Subcutaneous abdominal adipose tissue (tissue), 5 donors: ENCODE measurements around the gene SP4.

ENCODE experiments used
- H3K27ac ChIP-seq: one replicate; pipeline ENCODE4 v1.7.0; 2013; ENCODE audit warnings: low read depth, mild to moderate bottlenecking, inconsistent platforms, low read length, moderate library complexity
- H3K27me3 ChIP-seq, 5 donors: one replicate each; pipeline ENCODE4 v1.7.0; 2013; ENCODE audit warnings: low read length in 5 of 5, inconsistent platforms in 1 of 5; ENCODE audit not compliant: control insufficient read depth in 5 of 5, insufficient read depth in 4 of 5
- H3K36me3 ChIP-seq, 5 donors: one replicate each; pipeline ENCODE4 v1.7.0; 2013; ENCODE audit warnings: low read length in 5 of 5; ENCODE audit not compliant: control insufficient read depth in 5 of 5, insufficient read depth in 5 of 5
- H3K4me1 ChIP-seq, 5 donors: one replicate each; pipeline ENCODE4 v1.7.0; 2013; ENCODE audit warnings: low read length in 5 of 5, mild to moderate bottlenecking in 3 of 5, moderate library complexity in 1 of 5; ENCODE audit not compliant: control insufficient read depth in 5 of 5, insufficient read depth in 5 of 5
- H3K4me3 ChIP-seq, 5 donors: one replicate each; pipeline ENCODE4 v1.7.0; 2013; ENCODE audit warnings: low read length in 5 of 5, low read depth in 1 of 5
- H3K9ac ChIP-seq, 5 donors: one replicate each; pipeline ENCODE4 v1.7.0; 2013; ENCODE audit warnings: low read length in 5 of 5, mild to moderate bottlenecking in 4 of 5, moderate library complexity in 3 of 5
- H3K9me3 ChIP-seq, 5 donors: one replicate each; pipeline ENCODE4 v1.7.0; 2013; ENCODE audit warnings: low read length in 5 of 5; ENCODE audit not compliant: control insufficient read depth in 5 of 5
- donor health status: healthy.
- donor health status: healthy.
- donor health status: healthy.
- donor health status: healthy.
- donor health status: healthy.

The SP4 gene

DNA sequence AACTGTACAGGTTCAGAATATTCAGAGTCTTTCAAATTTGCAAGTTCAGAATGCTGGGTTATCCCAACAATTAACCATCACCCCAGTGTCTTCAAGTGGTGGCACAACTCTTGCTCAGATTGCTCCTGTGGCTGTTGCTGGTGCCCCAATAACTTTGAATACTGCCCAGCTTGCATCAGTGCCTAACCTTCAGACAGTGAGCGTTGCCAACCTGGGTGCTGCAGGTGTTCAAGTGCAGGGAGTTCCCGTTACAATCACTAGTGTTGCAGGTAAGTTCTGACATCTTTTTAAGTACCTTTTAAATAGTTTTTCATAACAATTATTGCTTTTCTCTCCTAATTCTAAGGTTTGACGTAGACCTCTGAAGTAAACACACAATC is 2.7 kb downstream of the SP4 start:
- Histone ChIP-seq H3K27ac (no peak overlapping the region), H3K4me1 (peaks cover 3 to 24% (median 15%) of the 10 kb centered on the region in 5 donors), H3K27me3 (no peaks in the 10 kb centered on the region), H3K36me3 (peaks cover 0 to 4% (median 0%) of the 10 kb centered on the region in 5 donors), H3K9me3 (no peaks in the 10 kb centered on the region), H3K4me3 (no peak overlapping the region), H3K9ac (no peak overlapping the region)

DNA sequence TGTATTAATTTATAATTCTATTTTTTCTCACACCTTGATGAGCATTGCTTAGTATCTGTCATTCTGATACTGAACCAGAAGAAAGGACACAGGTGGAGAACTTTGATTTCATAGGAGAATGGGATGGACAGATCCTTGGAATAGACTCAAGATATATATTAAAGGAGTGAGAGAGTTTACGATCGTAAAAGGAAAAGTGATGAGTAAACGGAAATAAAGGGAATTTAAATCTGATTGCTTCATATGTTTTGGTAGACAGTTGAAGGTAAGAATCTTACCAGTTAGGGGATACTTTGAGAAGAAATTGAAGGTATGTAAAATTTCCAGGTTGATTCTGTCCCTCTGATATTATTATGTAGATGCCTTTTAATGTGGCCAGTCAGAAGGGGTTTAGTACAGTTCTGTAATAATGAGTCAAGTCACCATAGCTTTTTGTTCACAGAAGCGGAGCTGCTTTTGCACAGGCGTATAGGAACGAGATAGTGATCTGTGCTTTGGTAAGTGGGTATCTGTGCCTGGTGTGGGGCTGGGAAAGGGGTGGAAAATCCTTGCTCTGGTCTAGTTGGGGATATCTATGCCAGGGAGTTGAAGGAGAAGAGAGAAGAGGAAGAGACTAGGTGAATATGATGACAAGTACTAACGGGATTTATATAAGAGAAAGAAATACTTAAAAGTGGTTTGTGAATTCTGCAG is 15.4 kb downstream of the SP4 start:
- no peaks in the 10 kb centered on the region for H3K4me1 ChIP-seq
- no peak overlapping the region for H3K4me3 ChIP-seq
- no peak overlapping the region for H3K27ac ChIP-seq
- peaks cover 0 to 5% (median 0%) of the 10 kb centered on the region in 5 donors for H3K36me3 ChIP-seq
- H3K9ac ChIP-seq = no peak overlapping the region
- no peaks in the 10 kb centered on the region for H3K27me3 ChIP-seq
- no peaks in the 10 kb centered on the region for H3K9me3 ChIP-seq

- Histone ChIP-seq H3K4me1 (no peaks in the 10 kb centered on the region), H3K27me3 (no peaks in the 10 kb centered on the region), H3K36me3 (no peaks in the 10 kb centered on the region), H3K9me3 (peaks cover 0 to 11% (median 6%) of the 10 kb centered on the region in 5 donors), H3K9ac (no peak overlapping the region), H3K4me3 (no peak overlapping the region), H3K27ac (no peak overlapping the region)
Measured at GRCh38 chr7:21448974-21449373, 21.1 kb downstream of the SP4 start.

DNA sequence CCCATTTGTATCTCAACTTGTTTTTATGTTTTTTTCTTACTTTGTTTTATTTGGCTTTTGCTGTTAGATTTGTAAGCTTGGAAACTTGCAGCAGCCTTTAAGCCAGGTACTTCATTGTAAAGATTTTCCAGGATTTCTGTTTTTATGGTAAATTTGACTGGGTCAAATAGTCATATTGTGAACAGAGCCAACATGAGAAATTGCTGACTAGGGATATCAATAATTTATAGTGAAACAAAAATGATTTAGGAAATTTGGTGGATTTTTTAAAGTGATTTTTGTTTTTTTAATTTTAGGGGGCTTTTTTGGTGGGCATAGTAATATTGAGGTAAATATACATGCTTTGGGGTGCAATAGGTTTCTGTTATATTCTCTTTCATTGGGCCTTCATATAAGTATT is 22.2 kb downstream of the SP4 start:
- Histone ChIP-seq H3K27ac (no peak overlapping the region), H3K4me1 (no peaks in the 10 kb centered on the region), H3K9ac (no peak overlapping the region), H3K36me3 (no peaks in the 10 kb centered on the region), H3K9me3 (peaks cover 3 to 18% (median 6%) of the 10 kb centered on the region in 5 donors), H3K4me3 (no peak overlapping the region), H3K27me3 (no peaks in the 10 kb centered on the region)

DNA sequence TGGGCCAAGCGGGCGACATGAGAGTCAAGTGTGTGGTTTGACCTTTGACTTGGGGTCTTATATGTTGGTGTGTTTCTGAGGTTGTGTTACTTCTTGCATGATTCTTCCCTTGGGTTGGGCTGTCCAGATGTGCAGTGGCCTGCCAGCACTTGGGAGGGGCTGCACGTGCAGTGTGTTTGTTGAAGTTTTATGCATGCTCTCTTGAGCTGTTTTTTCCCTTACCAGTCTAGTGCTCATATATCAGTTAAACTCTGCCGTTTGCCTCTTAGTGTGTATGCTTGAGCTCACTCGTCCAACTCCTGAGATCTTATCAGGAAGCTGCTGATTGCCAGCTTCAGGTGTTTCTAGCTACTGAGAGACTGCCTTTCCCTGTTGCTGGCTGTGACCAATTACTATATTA is 23.1 kb downstream of the SP4 start:
- H3K27me3 ChIP-seq = no peaks in the 10 kb centered on the region
- no peak overlapping the region for H3K4me3 ChIP-seq
- peaks cover 0 to 6% (median 2%) of the 10 kb centered on the region in 5 donors for H3K36me3 ChIP-seq
- peaks cover 4 to 25% (median 6%) of the 10 kb centered on the region in 5 donors for H3K9me3 ChIP-seq
- no peaks in the 10 kb centered on the region for H3K4me1 ChIP-seq
- no peak overlapping the region for H3K27ac ChIP-seq
- H3K9ac ChIP-seq = no peak overlapping the region

GRCh38 chr7:21454182-21454581 is 26.3 kb downstream of the SP4 start:
- Histone ChIP-seq H3K27me3 (no peaks in the 10 kb centered on the region), H3K9me3 (peaks cover 4 to 25% (median 6%) of the 10 kb centered on the region in 5 donors), H3K4me1 (no peaks in the 10 kb centered on the region), H3K27ac (no peak overlapping the region), H3K36me3 (peaks cover 2 to 10% (median 5%) of the 10 kb centered on the region in 5 donors), H3K9ac (no peak overlapping the region), H3K4me3 (no peak overlapping the region)

GRCh38 chr7:21454906-21455305 is 27.0 kb downstream of the SP4 start:
- H3K4me3 ChIP-seq = no peak overlapping the region

GRCh38 chr7:21461282-21461681 is 33.4 kb downstream of the SP4 start:
- Histone ChIP-seq H3K4me3 (no peak overlapping the region), H3K27ac (no peak overlapping the region), H3K27me3 (no peaks in the 10 kb centered on the region), H3K9ac (no peak overlapping the region), H3K9me3 (no peaks in the 10 kb centered on the region), H3K4me1 (no peaks in the 10 kb centered on the region), H3K36me3 (peaks cover 0 to 3% (median under 1%) of the 10 kb centered on the region in 5 donors)

More at GRCh38 chr7:21454906-21455305, 27.0 kb downstream of the SP4 start:
- no peak overlapping the region for H3K27ac ChIP-seq
- no peak overlapping the region for H3K9ac ChIP-seq
- H3K9me3 ChIP-seq = peaks cover 4 to 25% (median 6%) of the 10 kb centered on the region in 5 donors
- peaks cover 2 to 10% (median 5%) of the 10 kb centered on the region in 5 donors for H3K36me3 ChIP-seq
- no peaks in the 10 kb centered on the region for H3K4me1 ChIP-seq
- H3K27me3 ChIP-seq = no peaks in the 10 kb centered on the region

GRCh38 chr7:21462081-21462480 is 34.2 kb downstream of the SP4 start:
- Histone ChIP-seq H3K36me3 (peaks cover 0 to 2% (median 0%) of the 10 kb centered on the region in 5 donors), H3K4me3 (no peak overlapping the region), H3K9me3 (no peaks in the 10 kb centered on the region), H3K27me3 (no peaks in the 10 kb centered on the region), H3K4me1 (no peaks in the 10 kb centered on the region), H3K27ac (no peak overlapping the region), H3K9ac (no peak overlapping the region)

GRCh38 chr7:21463524-21463923 is 35.6 kb downstream of the SP4 start:
- Histone ChIP-seq H3K9ac (no peak overlapping the region), H3K27ac (no peak overlapping the region), H3K36me3 (no peaks in the 10 kb centered on the region), H3K4me1 (no peaks in the 10 kb centered on the region), H3K27me3 (no peaks in the 10 kb centered on the region), H3K9me3 (no peaks in the 10 kb centered on the region), H3K4me3 (no peak overlapping the region)
